Activated CD8-positive, alpha-beta memory T cell treated with anti-CD3 and anti-CD28 coated beads, Interleukin-2, amount 50 U/mL, for 24 hours (primary cell): ENCODE data around the gene WNK4.
A peak's percentile ranks its signal among the peaks of the same experiment; 100 is the strongest.

Experiments
- DNase-seq: peaks from one replicate; pipeline ENCODE4 v3.0.0-alpha.2; 2020; ENCODE audit errors: extremely low read depth

Gene WNK4

DNA sequence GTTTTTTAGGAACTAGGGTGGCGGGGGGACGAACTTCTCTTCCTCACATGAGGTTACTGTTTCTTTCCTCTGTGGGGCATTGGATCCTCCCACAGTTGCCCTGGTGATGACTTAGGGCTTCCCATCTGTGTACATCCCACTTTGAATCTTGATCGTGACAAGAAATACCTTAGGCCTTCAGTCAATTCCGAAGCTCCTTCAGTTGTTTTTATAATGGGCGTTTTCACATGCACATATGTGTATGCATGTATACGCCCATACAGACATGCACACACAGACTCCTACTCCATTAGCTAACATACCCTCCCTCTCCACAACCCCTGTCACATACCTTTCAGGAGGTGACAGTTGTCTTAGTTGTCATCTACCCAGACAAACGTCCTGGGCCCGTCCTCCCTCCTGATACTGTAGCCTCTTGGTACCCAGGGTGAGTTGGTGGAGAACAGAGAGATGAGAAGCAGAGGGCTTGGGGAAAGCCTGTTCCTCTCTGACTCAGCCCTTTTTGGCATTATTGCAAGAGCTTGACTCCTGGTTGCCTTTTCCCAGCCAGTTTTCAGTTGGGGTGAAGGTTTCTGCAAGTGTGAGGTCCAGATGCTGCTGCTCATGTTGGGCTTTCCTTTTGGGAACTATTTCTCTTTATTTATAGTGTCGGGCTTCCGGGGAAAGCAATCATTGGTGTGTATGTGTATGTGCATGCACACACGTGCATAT lies 61.7 kb downstream of the WNK4 start:
- no peak for DNase-seq

DNA sequence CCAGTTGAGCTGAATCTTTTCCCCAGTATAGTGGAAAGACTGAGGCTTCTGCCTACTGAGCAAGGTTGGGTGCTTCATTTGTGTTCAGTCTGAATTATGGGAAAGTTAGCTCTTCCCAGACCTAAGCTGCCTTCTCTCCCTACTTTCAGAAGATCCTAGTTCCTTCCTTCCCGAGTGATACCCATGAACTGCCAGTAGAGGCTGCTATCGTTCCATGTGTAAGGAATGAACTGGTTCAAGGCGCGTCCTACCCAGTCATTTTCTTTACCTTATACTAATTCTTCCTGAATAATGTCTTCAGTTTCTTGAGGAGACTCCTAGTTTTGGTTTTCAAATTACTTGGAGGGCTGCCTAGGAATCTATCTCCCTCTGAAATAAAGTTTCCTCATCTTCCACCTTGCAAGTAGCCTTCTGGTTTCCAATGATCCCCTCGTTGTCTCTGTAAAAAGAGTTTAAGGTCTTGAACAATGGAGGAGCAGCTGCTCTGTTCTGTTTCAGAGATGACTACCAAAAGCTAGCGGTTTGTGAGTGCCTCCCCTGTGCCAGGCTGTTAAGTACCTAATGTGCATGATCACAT lies 63.0 kb downstream of the WNK4 start:
- no peak for DNase-seq

DNA sequence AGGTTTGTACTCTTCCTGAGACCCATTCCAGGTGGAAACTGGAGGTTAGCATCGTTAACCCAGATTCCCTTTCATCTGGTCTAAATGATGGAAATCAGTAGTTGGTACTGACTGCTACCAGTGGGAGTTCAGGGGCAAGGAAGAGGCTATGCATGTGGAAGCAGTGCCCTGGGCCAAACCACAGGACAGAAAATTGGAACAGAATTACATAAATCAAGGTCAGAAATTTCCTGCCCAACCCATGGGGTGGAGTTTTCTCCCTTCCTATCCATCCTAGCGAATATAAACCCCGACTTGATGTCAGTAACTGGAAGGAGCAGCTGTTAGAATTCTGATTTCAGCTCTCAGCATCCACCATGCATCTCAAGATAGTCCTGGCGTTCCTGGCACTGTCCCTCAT lies 63.9 kb downstream of the WNK4 start, which contains the start of gene AOC2:
TSS of gene AOC2 (plus strand) at position 310 of the 400 bp plus-strand sequence. CDS start at position 357, 47 bp downstream.
- DNase-seq, result no peak

DNA sequence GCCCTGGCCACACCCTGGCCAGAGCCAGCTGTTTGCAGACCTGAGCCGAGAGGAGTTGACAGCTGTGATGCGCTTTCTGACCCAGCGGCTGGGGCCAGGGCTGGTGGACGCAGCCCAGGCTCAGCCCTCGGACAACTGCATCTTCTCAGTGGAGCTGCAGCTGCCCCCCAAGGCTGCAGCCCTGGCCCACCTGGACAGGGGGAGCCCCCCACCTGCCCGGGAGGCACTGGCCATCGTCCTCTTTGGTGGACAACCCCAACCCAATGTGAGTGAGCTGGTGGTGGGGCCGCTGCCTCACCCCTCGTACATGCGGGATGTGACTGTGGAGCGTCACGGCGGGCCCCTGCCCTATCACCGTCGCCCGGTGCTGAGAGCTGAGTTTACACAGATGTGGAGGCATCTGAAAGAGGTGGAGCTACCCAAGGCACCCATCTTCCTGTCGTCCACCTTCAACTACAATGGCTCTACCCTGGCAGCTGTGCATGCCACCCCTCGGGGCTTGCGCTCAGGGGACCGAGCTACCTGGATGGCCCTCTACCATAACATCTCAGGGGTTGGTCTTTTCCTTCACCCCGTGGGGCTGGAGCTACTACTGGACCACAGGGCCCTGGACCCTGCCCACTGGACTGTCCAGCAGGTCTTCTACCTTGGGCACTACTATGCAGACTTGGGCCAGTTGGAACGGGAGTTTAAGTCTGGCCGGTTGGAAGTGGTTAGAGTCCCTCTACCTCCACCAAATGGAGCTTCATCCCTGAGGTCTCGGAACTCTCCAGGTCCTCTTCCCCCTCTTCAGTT lies 64.5 kb downstream of the WNK4 start:
- no peak for DNase-seq

DNA sequence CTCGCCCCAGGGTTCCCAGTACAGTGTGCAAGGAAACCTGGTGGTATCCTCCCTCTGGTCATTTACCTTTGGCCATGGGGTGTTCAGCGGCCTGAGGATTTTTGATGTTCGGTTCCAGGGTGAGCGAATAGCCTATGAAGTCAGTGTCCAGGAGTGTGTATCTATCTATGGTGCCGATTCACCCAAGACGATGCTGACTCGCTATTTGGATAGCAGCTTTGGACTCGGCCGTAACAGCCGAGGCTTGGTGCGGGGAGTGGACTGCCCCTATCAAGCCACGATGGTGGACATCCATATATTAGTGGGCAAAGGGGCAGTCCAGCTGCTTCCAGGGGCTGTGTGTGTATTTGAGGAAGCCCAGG lies 65.1 kb downstream of the WNK4 start:
- DNase-seq, result no peak

DNA sequence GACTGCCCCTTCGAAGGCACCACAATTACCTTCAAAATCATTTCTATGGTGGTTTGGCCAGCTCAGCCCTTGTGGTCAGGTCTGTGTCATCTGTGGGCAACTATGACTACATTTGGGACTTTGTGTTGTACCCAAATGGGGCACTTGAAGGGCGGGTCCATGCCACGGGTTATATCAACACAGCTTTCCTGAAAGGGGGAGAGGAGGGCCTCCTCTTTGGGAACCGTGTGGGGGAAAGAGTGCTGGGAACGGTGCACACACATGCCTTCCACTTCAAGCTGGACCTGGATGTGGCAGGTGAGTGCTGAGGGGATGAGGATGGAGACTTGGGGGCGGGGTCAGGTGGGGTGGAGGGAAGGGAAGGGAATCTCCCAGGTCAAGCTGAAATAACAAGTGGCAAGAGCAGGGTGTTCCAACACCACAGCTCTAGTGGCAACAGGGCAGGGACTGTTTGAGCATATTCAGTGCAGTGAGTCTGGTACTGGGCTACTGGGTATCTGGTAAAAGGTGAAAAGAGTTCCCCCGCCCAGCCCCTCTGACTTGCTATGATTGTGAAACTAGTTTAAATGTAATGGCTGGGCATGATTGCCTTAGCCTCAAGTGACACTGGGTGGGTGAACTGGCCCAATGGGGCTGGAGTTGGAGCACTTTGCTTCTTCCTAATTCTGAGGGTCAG lies 65.6 kb downstream of the WNK4 start:
- peak; percentile 14 for DNase-seq
